Measurements from ENCODE around the gene SLC22A1. TPM values are rescaled to one million over a fixed set of nuclear protein-coding genes. Genes with fewer than 3 reads are reported as not detected.

Gene SLC22A1
- total RNA-seq, 3 donors from 2014 or later (not counting 1 experiment from before 2014, with no cell fraction given) = 1.4 to 4.5 (median 3.0) TPM

- H3K27ac Mint-ChIP-seq = no peak overlapping the region
- 92% methylated on average over 10 of the region's 10 CpGs for WGBS (ENCODE audit: insufficient coverage)
- ATAC-seq (no peak), DNase-seq (no peak)
- peaks cover 33% of the 10 kb centered on the region for H3K36me3 Mint-ChIP-seq
- intact Hi-C loops (cut with micrococcal nuclease) = no loop called here
- no peak for TF ChIP-seq CTCF (IDR thresholded peaks at IDR 0.05)
- H3K4me3 Mint-ChIP-seq = no peak overlapping the region
- no peaks in the 10 kb centered on the region for H3K9me3 Mint-ChIP-seq
- Histone ChIP-seq H3K9me3 (ENCODE audit: control insufficient read depth, insufficient read depth, low read length) (no peaks in the 10 kb centered on the region), H3K4me3 (ENCODE audit: low read length) (no peak overlapping the region), H3K27me3 (ENCODE audit: control insufficient read depth, insufficient read depth, low read length) (no peaks in the 10 kb centered on the region), H3K4me1 (ENCODE audit: control insufficient read depth, insufficient read depth, low read length) (no peaks in the 10 kb centered on the region), H3K36me3 (ENCODE audit: control insufficient read depth, insufficient read depth, low read length) (peaks cover 89% of the 10 kb centered on the region), H3K27ac (ENCODE audit: low read length) (no peak overlapping the region)
- peaks cover 5 to 14% of the 10 kb centered on the region in 2 donors for H3K4me1 Mint-ChIP-seq
- H3K27me3 Mint-ChIP-seq (ENCODE audit: low read depth in 2 of 2) = no peaks in the 10 kb centered on the region
These were observed 29.0 kb upstream of the SLC22A1 start for GRCh38 chr6:160092602-160093001.

- intact Hi-C loops (cut with micrococcal nuclease) = no loop called here
- Mint-ChIP-seq H3K9me3 (no peaks in the 10 kb centered on the region), H3K4me1 (peaks cover 5 to 14% of the 10 kb centered on the region in 2 donors), H3K27ac (no peak overlapping the region), H3K27me3 (ENCODE audit: low read depth in 2 of 2) (no peaks in the 10 kb centered on the region), H3K4me3 (no peak overlapping the region), H3K36me3 (peaks cover 33% of the 10 kb centered on the region)
- no peaks in the 10 kb centered on the region for H3K27me3 ChIP-seq (ENCODE audit: control insufficient read depth, insufficient read depth, low read length)
- DNase-seq (no peak), ATAC-seq (no peak)
- H3K27ac ChIP-seq (ENCODE audit: low read length) = no peak overlapping the region
- no peak overlapping the region for H3K4me3 ChIP-seq (ENCODE audit: low read length)
- no peaks in the 10 kb centered on the region for H3K4me1 ChIP-seq (ENCODE audit: control insufficient read depth, insufficient read depth, low read length)
- no peaks in the 10 kb centered on the region for H3K9me3 ChIP-seq (ENCODE audit: control insufficient read depth, insufficient read depth, low read length)
- WGBS (ENCODE audit: insufficient coverage) = 95% methylated on average over 7 of the region's 7 CpGs
- no peak for TF ChIP-seq CTCF (IDR thresholded peaks at IDR 0.05)
- peaks cover 90% of the 10 kb centered on the region for H3K36me3 ChIP-seq (ENCODE audit: control insufficient read depth, insufficient read depth, low read length)
These were observed 28.6 kb upstream of the SLC22A1 start for GRCh38 chr6:160093061-160093460.

GRCh38 chr6:160093946-160094345 lies 27.7 kb upstream of the SLC22A1 start:
- intact Hi-C loops (cut with micrococcal nuclease) = no loop called here
- Histone ChIP-seq H3K36me3 (ENCODE audit: control insufficient read depth, insufficient read depth, low read length) (peaks cover 88% of the 10 kb centered on the region), H3K4me3 (ENCODE audit: low read length) (no peak overlapping the region), H3K4me1 (ENCODE audit: control insufficient read depth, insufficient read depth, low read length) (no peaks in the 10 kb centered on the region), H3K9me3 (ENCODE audit: control insufficient read depth, insufficient read depth, low read length) (no peaks in the 10 kb centered on the region), H3K27ac (ENCODE audit: low read length) (no peak overlapping the region), H3K27me3 (ENCODE audit: control insufficient read depth, insufficient read depth, low read length) (no peaks in the 10 kb centered on the region)
- no peaks in the 10 kb centered on the region for H3K9me3 Mint-ChIP-seq
- H3K4me1 Mint-ChIP-seq = peaks cover 5 to 14% of the 10 kb centered on the region in 2 donors
- H3K36me3 Mint-ChIP-seq = peaks cover 33% of the 10 kb centered on the region
- H3K27ac Mint-ChIP-seq = no peak overlapping the region
- H3K4me3 Mint-ChIP-seq = no peak overlapping the region
- H3K27me3 Mint-ChIP-seq (ENCODE audit: low read depth in 2 of 2) = no peaks in the 10 kb centered on the region
- ATAC-seq = no peak
- TF ChIP-seq CTCF (IDR thresholded peaks at IDR 0.05) = no peak
- 97% methylated on average over 4 of the region's 4 CpGs for WGBS (ENCODE audit: insufficient coverage)
- DNase-seq = no peak

GRCh38 chr6:160095146-160095845 lies 26.3 kb upstream of the SLC22A1 start:
- Histone ChIP-seq H3K4me1 (ENCODE audit: control insufficient read depth, insufficient read depth, low read length) (no peaks in the 10 kb centered on the region), H3K36me3 (ENCODE audit: control insufficient read depth, insufficient read depth, low read length) (peaks cover 81% of the 10 kb centered on the region), H3K4me3 (ENCODE audit: low read length) (no peak overlapping the region), H3K27ac (ENCODE audit: low read length) (no peak overlapping the region), H3K9me3 (ENCODE audit: control insufficient read depth, insufficient read depth, low read length) (no peaks in the 10 kb centered on the region), H3K27me3 (ENCODE audit: control insufficient read depth, insufficient read depth, low read length) (no peaks in the 10 kb centered on the region)
- no peaks in the 10 kb centered on the region for H3K9me3 Mint-ChIP-seq
- no peak for DNase-seq
- peaks cover 20% of the 10 kb centered on the region for H3K36me3 Mint-ChIP-seq
- H3K4me1 Mint-ChIP-seq = peaks cover 13 to 23% of the 10 kb centered on the region in 2 donors
- H3K27ac Mint-ChIP-seq = peak overlapping the region; percentile 31 to 45
- no peak overlapping the region for H3K4me3 Mint-ChIP-seq
- TF ChIP-seq CTCF (IDR thresholded peaks at IDR 0.05) = no peak
- no peak for ATAC-seq
- WGBS (ENCODE audit: insufficient coverage) = 97% methylated on average over 8 of the region's 8 CpGs
- intact Hi-C loops (cut with micrococcal nuclease) = no loop called here
- no peaks in the 10 kb centered on the region for H3K27me3 Mint-ChIP-seq (ENCODE audit: low read depth in 2 of 2)

All from natural killer cell (primary cell).